Kidney epithelial cell (primary cell): ENCODE results near the gene PRR9. TPM values are rescaled to one million over a fixed set of nuclear protein-coding genes. Genes with fewer than 3 reads are reported as not detected.

Experiments
- DNase-seq: peaks from one replicate; pipeline ENCODE4 v3.0.0-alpha.2; 2010; ENCODE audit warnings: low read depth
- H3K27me3 ChIP-seq: 2 replicates; pipeline ENCODE4 v1.6.0; 2011; ENCODE audit warnings: low read length; ENCODE audit not compliant: control insufficient read depth, insufficient read depth
- H3K36me3 ChIP-seq: 2 replicates; pipeline ENCODE4 v1.5.1; 2011; ENCODE audit warnings: low read length; ENCODE audit not compliant: control insufficient read depth, insufficient read depth
- H3K4me3 ChIP-seq: 2 replicates; pipeline ENCODE4 v1.5.1; 2011; ENCODE audit warnings: low read depth, mild to moderate bottlenecking, control low read depth, low read length
- total RNA-seq: library from RNA; depleted of rRNA; stranded (reverse); fragments of >200 nt; gene quantifications from 2 replicates; pipeline ENCODE4 v1.2.3, GENCODE V29; 2015
- TF ChIP-seq, protein P1 (sequence below): IDR thresholded peaks from 2 replicates; pipeline ENCODE4 v1.5.1; 2011; ENCODE audit warnings: mild to moderate bottlenecking, moderate library complexity, low read length, control low read depth, inconsistent platforms; ENCODE audit not compliant: insufficient read depth, poor library complexity, severe bottlenecking

PRR9 gene
- total RNA-seq, 1 donor from 2014 or later, result not detected

DNA sequence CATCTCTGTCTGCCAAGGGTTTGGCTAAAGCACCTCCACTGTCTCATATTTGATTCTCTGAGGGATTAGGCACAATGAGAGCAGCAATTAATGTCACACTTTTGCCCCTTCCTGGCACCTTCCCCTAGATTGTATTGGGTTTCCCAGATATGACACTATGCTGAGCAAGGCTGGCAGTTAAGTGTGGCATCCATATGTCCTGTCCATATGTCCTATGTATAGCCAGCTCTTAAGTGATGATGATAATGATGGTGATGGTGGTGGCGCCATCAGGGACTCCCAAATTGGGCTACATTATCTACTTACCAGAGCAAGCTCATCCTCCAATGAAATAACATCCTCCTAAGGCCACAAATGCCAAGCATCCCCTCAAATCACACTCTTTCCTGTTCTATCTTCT lies 28.6 kb downstream of the PRR9 start:
- Histone ChIP-seq H3K36me3 (no peaks in the 10 kb centered on the region), H3K27me3 (peaks cover 2% of the 10 kb centered on the region), H3K4me3 (no peak overlapping the region)
- DNase-seq, result no peak
- TF ChIP-seq, protein P1, sequence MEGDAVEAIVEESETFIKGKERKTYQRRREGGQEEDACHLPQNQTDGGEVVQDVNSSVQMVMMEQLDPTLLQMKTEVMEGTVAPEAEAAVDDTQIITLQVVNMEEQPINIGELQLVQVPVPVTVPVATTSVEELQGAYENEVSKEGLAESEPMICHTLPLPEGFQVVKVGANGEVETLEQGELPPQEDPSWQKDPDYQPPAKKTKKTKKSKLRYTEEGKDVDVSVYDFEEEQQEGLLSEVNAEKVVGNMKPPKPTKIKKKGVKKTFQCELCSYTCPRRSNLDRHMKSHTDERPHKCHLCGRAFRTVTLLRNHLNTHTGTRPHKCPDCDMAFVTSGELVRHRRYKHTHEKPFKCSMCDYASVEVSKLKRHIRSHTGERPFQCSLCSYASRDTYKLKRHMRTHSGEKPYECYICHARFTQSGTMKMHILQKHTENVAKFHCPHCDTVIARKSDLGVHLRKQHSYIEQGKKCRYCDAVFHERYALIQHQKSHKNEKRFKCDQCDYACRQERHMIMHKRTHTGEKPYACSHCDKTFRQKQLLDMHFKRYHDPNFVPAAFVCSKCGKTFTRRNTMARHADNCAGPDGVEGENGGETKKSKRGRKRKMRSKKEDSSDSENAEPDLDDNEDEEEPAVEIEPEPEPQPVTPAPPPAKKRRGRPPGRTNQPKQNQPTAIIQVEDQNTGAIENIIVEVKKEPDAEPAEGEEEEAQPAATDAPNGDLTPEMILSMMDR, result no peak

DNA sequence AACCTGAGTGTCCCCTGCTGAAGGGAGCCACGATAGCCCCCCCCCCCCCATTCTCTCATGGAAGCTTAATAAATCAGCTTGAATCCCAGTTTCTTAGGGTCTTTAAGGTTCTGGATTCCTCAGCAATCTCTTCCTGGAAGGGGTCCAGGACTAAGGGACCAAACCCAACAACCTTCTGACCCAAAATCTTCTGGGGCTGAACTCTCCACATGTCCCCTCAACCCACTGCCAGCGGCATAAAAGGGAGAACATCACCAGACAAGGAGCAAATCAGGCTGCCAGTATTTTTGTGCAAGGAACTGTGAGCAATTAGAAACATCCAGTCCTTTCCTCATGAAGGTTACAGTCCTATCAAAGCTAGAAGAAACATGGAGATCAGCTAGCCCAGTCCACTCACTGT lies 29.4 kb downstream of the PRR9 start:
- no peak for DNase-seq
- TF ChIP-seq, protein P1, result no peak
- no peak overlapping the region for H3K4me3 ChIP-seq
- H3K36me3 ChIP-seq, result no peaks in the 10 kb centered on the region
- H3K27me3 ChIP-seq, result peaks cover 2% of the 10 kb centered on the region

DNA sequence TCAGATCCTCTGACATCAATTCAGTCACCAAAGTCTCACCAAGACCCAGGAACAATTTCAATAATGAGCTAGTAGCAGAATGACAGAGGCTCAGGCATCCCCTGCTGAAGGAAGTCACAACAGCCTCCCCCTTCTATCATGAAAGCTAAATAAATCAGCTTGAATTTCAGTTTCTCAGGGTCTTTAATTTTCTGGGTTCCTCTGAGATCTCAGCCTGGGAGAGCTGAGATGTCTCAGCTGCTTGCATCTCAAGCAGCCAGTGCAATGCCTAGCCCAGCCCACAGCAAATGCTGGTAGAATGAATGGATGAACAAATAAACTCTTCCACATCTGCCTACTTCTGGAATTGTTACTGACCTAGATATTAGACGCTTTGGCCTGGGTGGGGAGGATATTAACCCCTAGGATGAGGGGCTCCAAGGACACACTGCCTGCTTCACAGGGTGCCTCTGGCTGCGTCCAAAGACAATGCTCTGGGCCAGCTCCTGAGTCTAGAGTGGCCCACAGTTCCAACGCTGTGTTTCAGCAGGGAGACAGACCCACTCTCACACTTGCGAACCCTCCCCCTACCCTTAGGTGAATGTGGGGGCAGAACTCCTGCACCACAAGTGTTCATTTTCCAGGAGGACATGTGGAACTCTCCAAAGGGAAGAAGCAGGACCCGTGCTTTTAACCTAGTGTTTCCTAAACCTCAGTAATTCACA lies 30.9 kb downstream of the PRR9 start:
- no peak for DNase-seq
- H3K27me3 ChIP-seq, result peaks cover 2% of the 10 kb centered on the region

DNA sequence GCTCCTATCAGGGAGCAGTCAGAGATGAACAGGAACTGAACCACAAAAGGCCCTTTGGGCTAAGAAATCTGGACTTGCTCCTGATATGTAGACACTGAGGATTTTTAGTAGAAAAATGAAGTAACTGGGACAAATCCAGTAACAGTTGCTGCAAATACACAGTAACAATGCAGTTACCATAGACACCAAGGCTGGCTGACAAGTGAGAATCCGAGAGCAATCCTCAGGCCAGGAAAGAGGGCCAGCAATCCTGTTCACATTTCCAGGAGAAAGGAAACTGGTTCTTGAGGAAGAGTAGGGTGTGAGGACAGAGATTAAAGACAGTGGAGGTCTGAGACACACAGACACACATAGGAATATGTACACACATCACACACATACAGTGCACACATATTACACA lies 32.8 kb downstream of the PRR9 start:
- H3K27me3 ChIP-seq, result peaks cover 2% of the 10 kb centered on the region
- H3K4me3 ChIP-seq, result no peak overlapping the region
- DNase-seq, result no peak
- TF ChIP-seq, protein P1, result no peak
- H3K36me3 ChIP-seq, result no peaks in the 10 kb centered on the region

More for the DNA sequence above, 30.9 kb downstream of the PRR9 start:
- TF ChIP-seq, protein P1, result no peak
- H3K36me3 ChIP-seq, result no peaks in the 10 kb centered on the region
- no peak overlapping the region for H3K4me3 ChIP-seq

DNA sequence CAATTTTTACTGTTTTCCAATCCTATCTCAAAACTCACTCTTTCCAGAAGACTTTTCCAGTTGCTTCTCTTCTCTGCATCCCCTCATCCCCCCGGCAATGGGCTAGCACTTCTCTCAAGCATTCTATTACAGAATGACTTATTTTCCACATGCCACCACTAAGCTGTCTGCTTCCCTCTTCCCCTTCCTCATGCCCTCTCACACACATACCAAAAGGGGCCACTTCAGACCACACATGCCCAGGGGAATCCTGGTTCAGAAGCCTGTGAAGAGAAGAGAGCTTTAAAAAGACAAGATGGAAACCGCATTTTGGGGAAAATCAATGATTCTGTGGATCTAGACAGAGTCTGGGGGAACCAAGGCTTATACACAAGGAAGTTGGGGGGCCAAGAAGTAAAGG lies 33.7 kb downstream of the PRR9 start:
- TF ChIP-seq, protein P1, result no peak
- Histone ChIP-seq H3K27me3 (peaks cover 2% of the 10 kb centered on the region), H3K36me3 (no peaks in the 10 kb centered on the region), H3K4me3 (no peak overlapping the region)
- DNase-seq, result no peak

DNA sequence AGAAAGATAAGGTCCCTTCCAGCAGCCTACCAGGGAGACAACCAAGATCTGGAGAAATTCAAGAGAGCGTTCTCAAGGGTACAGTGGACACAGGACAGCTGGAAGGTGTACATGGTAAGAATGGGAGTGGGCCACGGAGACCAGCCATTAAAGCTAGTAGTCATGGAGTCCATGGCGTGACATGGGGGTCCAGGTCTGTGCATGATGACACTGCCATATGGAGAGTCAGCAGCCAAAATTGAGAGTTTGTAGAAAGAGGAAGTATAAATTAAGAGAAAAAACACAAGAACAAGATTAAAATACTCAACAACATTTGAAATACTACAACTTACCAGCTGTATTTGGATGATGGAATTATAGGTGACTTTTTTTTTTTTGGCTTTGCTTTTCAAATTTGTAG lies 34.2 kb downstream of the PRR9 start:
- no peak overlapping the region for H3K4me3 ChIP-seq
- peaks cover 2% of the 10 kb centered on the region for H3K27me3 ChIP-seq
- no peaks in the 10 kb centered on the region for H3K36me3 ChIP-seq
- TF ChIP-seq, protein P1, result no peak
- DNase-seq, result no peak
